Tongue (tissue), 2 donors: ENCODE data around the gene ELFN1. TPM values are rescaled to one million over a fixed set of nuclear protein-coding genes. Genes with fewer than 3 reads are reported as not detected.

Experiments
- DNase-seq: peaks from one replicate; pipeline ENCODE4 v3.0.0-alpha.2; 2015
- total RNA-seq: library from RNA; depleted of rRNA; stranded (reverse); fragments of >200 nt; gene quantifications from one replicate; pipeline ENCODE4 v1.2.3, GENCODE V29; 2014

The ELFN1 gene
- total RNA-seq, 1 donor from 2014 or later = 4.3 TPM

DNA sequence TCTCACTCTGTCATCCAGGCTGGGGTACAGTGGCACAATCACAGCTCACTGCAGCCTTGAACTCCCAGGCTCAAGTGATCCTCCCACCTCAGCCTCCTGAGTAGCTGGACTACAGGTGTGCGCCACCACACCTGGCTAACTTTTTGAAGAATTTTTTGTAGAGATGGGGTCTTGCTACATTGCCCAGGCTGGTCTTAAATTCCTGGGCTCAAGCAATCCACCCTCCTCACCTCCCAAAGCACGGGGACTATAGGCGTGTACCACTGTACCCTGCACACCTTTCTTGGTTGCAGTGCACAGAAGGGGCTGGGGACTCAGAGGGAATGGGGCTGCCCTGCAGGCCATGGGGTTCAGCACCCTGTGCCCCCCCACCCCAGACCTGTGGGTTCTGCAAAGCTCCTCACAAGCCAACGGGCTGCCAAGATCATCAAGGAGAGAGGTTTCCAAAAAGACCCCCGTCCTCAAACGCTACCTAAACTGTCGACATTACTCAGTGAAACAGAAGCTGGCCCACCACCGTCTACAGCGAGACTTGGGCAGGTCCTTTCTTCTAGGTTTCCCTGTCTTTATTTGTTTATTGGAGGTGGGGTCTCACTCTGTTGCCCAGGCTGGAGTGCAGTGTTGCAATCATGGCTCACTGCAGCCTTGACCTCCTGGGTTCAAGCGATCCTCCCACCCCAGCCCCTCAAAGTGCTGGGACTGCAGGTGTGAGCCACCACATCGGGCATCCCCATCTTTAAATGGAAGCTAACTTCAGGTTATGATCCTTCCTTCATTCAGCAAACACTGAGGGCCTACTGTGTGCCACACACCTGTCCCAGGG lies 26.6 kb upstream of the ELFN1 start:
- no peak for DNase-seq

- DNase-seq = no peak
Observed at GRCh38 chr7:1644341-1645070, 25.6 kb upstream of the ELFN1 start.

DNA sequence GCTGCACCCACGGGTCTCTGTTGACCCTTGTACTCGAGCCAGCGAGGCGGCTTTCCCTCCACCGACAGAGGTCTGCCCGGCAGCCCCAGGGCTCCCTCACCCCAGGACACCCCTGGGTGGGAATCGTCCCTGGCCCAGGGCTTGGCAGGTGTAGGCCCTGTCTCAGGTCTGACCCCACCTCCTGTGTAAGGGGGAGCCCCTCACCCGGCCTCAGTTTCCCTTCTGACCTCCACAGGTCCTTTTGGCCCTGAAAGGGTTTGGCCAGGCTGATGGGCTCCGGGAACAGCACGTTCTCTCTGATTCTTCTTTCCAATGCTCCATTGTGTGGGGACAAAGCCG lies 25.0 kb upstream of the ELFN1 start:
- no peak for DNase-seq

- DNase-seq = no peak
Observed at GRCh38 chr7:1645476-1645875, 24.6 kb upstream of the ELFN1 start.

- DNase-seq = no peak
Observed at GRCh38 chr7:1646391-1646790, 23.7 kb upstream of the ELFN1 start.

GRCh38 chr7:1646957-1647891 lies 22.9 kb upstream of the ELFN1 start:
- DNase-seq = peak; percentile 92

- DNase-seq = peak; percentile 77
Observed at GRCh38 chr7:1647961-1648672, 22.0 kb upstream of the ELFN1 start.

- no peak for DNase-seq
Observed at GRCh38 chr7:1649751-1650326, 20.2 kb upstream of the ELFN1 start.

GRCh38 chr7:1650363-1651030 lies 19.6 kb upstream of the ELFN1 start:
- DNase-seq = no peak

- DNase-seq = no peak
Observed at GRCh38 chr7:1651031-1651446, 19.0 kb upstream of the ELFN1 start.

GRCh38 chr7:1651891-1652290 lies 18.2 kb upstream of the ELFN1 start:
- no peak for DNase-seq

DNA sequence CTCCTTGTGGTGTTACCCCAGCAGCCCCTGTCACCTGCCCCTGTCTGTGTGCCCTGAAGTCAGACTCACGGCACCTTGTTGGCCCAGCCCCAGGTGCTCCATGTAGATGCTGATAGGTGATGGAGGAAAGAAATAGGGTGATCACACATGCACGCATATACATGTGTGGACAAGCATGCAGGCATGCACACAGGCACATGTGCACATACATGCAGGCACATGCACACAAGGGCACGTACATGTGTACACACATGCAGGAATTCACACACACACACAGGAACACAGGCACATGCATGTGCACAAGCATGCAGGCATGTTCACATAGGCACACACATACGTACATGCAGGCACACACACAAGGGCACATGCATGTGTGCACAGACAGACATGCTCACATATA lies 16.6 kb upstream of the ELFN1 start:
- DNase-seq = no peak

- no peak for DNase-seq
Observed at GRCh38 chr7:1654111-1654510, 16.0 kb upstream of the ELFN1 start.

GRCh38 chr7:1654738-1655475 lies 15.2 kb upstream of the ELFN1 start:
- no peak for DNase-seq

DNA sequence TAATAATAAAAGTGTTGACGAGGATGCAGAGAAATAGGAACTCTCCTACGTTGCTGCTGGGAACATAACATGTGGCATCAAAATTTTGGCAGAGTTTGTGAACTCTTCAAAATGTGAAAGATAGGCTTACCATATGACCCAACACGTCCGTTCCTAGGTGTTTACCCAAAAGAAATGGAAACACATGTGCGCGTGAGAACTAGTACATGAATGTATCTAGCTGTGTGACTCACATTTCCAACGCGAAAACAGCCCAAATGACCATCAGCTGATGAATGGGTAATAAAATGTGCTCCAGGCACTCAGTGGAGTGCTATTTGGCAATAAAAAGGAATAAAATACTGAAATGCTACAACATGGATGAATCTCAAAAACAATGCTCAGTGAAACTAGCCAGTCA lies 10.4 kb upstream of the ELFN1 start:
- DNase-seq = no peak

- no peak for DNase-seq
Observed at GRCh38 chr7:1661461-1661860, 8.6 kb upstream of the ELFN1 start.

GRCh38 chr7:1662101-1662500 lies 8.0 kb upstream of the ELFN1 start:
- DNase-seq = no peak

DNA sequence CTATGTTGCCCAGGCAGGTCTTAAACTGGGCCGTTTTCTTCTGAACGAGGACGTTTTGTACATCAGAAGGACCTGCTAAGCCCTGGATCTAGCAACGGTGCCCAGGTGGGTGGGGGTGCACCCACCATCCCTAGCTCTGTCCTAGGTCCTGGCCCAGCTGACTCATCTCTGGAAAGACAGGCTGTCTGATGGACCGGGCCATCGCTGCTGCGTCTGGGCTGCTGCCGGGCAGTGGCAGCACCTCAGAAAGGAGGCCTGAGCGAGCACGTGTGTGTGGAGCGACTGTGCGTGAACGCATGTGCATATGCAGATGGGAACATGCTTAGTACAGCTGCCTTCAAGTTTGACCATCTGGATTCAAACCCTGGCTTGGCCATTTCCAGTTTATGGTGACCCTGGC lies 7.3 kb upstream of the ELFN1 start:
- no peak for DNase-seq

- no peak for DNase-seq
Observed at GRCh38 chr7:1663223-1663622, 6.9 kb upstream of the ELFN1 start.
